ENCODE data around the gene STAG3.

STAG3 gene

DNA sequence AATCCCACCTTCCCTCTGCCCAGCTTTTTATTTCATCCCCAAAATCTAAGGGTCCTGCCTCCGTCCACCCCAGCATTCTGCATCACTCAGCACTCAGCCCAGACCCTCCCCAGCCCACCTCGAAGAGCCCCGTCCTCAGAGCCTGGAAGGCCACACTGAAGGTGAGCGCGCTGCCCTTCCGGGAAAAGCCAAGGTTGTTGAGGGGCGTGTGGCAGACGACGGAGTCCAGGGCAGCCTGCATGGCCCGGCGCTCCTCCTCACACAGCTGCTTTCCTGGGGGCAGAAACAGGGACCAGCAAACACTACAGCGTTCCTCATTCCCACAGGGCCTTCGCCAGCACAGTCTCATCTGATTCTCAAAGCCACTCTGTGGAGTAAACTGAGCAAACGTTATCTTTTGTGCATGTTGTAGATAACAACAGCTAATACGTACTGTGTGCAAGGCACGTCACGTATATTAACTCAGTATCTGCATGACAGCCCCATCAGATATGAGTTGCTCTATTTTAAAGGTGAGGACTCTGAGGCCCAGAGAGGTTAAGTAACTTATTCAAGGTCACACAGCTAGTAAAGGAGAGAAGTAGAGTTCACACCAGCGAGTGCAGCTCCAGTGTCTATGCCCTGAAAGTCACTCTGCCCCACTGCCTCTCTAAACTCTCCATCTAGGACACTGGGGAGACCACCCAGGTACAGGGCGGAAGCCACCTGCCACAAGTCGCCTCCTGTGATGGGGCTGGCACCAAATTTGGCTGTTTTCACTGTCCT is 22.0 kb upstream of the STAG3 start:
- DNase-seq (ENCODE audit: low spot score), result no peak

DNA sequence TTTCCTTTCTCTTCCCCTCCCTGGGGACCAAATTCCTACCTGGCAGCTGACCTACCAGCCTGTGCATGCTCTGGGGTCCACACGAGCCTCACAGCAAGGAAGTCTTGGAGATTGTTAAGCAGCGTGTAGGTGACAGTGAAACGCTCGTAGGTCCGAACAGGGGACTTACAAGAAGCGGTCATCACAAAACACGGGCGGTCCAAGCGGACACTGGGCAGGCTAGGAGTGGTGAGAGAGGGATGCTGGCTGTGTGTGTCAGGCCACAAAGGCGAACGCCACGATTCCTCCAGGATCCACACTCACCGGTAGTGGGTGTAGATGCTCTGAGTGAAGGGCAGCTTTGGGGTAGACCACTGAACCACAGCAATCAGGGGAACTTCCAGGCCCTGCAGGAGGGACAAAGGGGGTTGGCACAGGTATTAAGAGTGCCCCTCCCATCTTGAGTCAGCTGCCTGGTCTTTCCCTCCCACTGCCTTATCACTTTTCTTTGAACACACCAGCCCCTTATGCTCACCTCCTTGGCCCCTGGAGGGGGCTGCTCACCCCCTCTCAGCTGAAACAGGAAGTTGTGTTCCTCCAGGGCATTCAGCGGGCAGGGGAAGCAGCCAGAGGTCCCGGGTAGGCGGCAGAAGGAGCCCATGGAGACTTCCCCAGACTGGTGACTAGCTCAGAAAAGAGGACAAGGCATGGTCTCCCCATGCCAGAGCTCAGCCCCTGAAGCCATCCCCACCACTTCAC is 21.2 kb upstream of the STAG3 start:
- no peak for DNase-seq (ENCODE audit: low spot score)

DNA sequence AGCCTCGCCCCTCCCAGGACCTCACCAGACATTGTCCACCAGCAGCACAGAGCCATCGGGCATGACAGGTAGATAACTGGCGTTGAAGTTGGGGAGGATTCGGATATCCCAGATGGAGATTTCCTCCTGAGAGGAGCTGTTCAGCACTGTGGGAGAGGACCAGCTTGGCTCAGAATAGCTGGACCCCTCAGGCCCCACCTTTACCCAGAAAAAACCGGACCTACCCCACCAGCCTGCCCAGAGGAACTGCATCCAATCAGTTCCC is 20.7 kb upstream of the STAG3 start:
- DNase-seq (ENCODE audit: low spot score), result no peak

GRCh38 chr7:100157334-100158228 is 20.1 kb upstream of the STAG3 start:
- DNase-seq (ENCODE audit: low spot score), result peak; percentile 84

DNA sequence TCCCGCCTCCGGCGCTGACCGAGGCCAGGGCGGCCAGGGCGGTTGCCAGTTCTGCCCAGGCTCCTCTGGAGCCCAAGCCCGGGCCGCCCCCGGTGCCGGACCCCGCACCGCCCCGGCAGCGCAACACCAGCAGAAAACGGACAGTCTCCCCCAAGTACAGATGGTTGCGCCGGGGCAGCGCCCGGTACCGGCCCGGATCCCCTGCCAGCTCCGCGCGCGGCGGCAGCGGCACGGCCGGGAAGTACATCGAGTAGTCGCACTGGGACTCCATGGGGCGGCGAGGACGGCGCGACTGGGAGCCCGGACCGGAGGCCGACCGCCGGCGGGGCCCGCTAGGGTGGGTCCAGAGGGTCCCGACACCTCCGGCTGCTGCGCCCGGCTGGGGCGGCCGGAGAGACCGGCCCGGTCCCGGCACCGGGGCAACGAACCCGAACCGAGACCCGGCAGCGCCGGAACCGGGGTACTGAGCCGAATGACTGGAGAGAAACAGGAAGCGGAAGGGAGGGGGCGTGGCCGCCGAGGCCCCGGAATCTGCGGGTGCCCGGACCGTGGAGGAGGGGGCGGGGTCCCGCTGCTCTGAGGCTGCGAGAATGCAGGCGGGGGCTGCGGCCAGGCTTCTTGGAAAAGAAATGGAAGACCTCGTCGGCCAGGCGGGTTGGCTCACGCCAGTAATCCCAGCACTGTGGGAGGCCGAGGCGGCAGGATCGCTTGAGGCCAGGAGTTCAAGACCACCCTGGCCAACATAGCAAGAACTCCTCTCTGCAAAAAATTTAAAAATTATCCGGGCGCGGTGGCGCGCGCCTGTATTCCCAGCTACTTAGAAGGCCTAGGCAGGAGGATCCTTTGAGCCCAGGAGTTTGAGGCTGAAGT is 19.3 kb upstream of the STAG3 start, which contains the start of gene TRAPPC14:
Gene TRAPPC14, minus strand, starts transcription at position 495 of the 870 bp plus-strand sequence. Its CDS starts 224 bp downstream, at position 271.
- DNase-seq (ENCODE audit: low spot score), result peak; percentile 92

DNA sequence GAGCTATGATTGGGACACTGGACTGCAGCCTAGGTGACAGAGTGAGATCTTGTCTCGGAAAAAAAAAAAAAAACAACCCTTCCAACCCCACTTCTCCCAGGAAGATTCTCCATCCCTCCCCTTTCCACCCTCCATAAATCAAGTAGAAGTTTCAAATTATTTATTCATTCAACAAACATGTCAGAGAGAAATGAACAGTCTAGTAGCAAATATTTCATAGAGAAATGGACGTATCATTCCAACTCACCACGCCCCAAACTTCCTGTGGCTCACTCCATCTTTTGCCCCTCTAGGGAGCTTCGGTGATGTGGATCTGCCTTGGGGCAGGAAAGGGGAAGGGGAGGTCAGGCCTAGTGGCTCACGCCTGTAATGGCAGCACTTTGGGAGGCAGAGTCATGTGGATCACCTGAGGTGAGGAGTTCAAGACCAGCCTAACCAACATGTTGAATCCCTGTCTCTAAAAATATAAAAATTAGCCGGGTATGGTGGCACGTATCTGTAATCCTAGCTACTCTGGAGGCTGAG is 18.6 kb upstream of the STAG3 start:
- DNase-seq (ENCODE audit: low spot score), result peak; percentile 48

DNA sequence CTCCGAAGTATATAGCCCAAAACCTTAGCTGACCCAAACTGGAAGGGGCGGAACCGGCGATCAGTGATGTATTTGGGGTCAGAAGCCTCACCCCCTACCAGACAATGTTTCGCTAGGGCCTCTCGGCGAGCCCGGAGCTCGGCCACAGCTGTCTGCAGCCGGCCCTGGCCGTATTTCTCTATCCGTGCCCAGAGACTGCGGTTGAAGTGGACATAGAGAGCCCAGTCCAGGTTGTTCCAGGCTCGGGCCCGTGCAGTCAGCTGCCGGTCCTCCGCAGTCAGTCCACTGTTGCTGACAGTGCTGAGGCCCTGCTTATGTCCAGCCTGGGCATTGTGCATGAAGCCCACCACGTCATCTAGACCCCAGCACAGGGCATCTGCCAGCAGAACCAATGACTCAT is 17.7 kb upstream of the STAG3 start:
- no peak for DNase-seq (ENCODE audit: low spot score)

- no peak for DNase-seq (ENCODE audit: low spot score)
These were observed 14.6 kb upstream of the STAG3 start for GRCh38 chr7:100163006-100163531.

DNA sequence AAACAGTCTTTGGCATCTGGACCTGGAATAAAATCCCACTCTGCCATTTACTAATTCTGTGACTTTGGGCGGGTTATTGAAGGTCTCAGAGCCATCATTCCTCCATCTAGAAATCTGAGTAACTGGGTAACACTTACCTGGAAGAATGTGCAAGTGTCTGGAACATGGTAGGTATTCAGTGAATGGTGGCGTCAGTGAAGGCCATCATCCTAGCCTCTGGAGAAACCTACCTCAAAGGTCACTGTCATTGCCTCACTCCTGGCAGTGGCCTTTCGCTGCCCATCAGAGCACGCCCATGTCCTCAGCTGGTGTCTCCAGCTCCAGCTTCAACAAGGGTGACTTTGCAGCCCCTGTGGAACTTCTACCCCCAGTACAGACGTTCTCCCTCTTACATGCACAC is 13.8 kb upstream of the STAG3 start:
- no peak for DNase-seq (ENCODE audit: low spot score)

- DNase-seq (ENCODE audit: low spot score), result no peak
These were observed 11.3 kb upstream of the STAG3 start for GRCh38 chr7:100166317-100166940.

GRCh38 chr7:100166970-100167911 is 10.5 kb upstream of the STAG3 start:
- DNase-seq (ENCODE audit: low spot score), result no peak

DNA sequence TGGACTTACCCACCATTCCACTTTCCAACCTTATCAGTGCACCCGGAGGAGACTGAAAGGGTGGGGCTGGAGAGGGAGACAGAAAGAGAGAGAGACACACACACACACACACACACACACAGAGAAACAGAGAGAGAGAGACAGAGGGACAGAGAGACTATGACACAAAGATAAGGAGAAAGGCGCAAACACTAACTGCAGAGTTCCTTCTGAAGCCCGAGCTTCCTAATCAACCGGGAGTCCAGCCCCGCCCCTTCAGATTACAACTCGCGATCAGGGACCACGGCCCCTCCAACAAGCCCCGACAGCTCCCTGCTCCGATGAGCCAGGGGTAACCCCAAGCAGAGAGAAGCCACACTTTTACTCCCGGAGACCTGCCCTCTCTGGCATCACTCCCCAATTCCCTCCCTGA is 9.8 kb upstream of the STAG3 start:
- no peak for DNase-seq (ENCODE audit: low spot score)

DNA sequence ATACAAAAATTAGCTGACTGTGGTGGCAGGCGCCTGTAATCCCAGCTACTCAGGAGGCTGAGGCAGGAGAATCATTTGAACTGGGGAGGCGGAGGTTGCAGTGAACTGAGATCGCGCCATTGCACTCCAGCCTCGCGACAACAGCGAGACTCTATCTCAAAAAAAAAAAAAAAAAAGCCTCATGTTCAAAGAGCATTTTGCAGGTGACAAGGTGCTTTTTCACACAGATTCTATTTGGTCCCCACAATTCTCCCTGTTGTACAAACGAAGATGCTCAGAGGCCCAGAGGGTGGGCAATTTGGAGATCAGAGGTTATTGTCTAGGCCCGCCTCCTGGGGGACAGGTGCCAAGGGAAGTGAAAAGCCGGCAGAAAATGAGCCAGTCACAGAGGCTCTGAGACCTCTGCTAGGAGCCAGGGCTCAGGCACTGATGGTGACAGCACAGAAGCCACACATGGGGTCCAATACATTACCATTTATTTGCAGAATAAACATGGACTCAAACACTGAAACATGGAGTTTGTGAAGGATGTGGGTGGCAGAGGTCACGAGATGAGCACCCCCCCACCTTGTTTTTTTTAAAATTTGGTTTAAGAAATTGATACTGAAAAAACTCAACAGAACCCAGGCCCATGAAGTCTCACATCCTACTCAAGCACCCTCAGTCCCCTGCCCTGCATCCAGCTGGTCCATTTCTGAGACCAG is 8.4 kb upstream of the STAG3 start:
- DNase-seq (ENCODE audit: low spot score), result no peak

- DNase-seq (ENCODE audit: low spot score), result no peak
These were observed 7.4 kb upstream of the STAG3 start for GRCh38 chr7:100170101-100170897.

DNA sequence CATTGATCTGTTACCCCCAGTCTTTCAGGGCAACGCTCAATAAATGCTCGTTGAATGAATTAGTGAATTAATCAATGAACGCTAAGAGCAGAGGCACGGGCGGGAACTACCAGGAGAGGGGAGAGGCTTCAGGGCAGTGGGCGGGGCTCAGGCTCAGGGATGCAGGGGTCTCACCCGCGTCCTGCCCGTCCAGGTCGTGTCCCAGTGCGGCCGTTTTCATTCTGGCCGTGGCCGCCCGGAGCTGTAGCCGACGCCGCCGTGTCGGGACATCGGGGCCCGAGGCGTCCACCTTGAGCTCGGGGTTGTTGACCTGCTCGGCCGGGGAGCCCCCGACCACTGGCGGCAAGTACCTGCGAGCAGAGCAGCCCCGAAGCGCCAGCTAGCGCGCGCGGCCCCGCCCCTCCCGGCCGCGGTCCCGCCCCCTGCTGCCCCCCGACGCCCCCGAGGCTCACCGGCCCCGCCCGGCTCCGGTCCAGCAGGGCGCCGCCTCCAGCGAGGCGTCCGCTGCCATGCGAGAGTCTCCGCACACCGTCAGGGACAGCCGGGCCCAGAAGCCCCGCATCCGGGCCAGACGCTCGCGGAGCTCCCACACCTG is 6.5 kb upstream of the STAG3 start:
- DNase-seq (ENCODE audit: low spot score), result no peak

- no peak for DNase-seq (ENCODE audit: low spot score)
These were observed 5.9 kb upstream of the STAG3 start for GRCh38 chr7:100171840-100172239.

DNA sequence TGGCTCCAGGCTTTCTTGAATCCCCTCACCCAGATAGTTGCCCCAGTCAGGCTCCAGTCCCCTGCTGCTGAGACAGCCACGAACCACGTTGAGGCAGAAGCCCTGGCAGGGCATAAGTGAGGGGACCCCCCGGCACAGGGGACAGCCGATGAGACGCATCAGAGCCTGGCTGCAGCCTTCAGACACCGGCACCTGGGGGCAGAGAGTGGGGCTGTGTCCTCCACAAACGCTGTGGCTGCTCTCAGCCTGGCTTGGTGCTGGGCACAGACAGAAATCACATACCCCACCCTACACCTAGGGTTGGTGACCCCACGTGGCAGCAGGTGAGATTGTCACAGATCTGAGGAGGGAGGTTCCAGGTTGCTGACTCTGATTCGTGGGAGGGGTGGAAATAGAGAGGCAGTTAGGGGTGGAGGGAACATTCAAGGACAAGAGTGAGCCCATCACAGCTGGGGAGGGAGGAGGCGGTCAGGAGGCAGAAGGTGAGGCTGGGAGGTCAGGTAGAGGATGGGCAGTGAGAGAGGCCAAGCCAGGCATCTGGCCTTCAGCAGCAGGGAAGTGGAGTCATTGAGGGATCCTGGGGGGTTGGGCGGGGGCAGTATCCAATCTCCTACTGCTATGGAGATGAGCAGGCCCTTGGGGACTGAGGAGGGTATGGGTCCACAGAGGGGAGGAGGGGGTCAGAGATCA is 3.8 kb upstream of the STAG3 start:
- DNase-seq (ENCODE audit: low spot score), result no peak

All from RKO (cell line).